NCI-H526 treated with DMSO at 0.1 percent for 48 hours (cell line): ENCODE measurements around the gene KDM5C.

ENCODE experiments used
- DNase-seq: peaks from one replicate; lab custom pipeline; 2025; lab: John Stamatoyannopoulos, UW

KDM5C gene

GRCh38 chrX:53224860-53225797 is at the start of gene KDM5C:
TSS of gene KDM5C (minus strand) at chrX:53225207. CDS start at chrX:53224889, 318 bp downstream.
- DNase-seq = peak; percentile 71

GRCh38 chrX:53272808-53273337 is 47.9 kb upstream of the KDM5C start:
- no peak for DNase-seq

- no peak for DNase-seq
These were observed 44.6 kb upstream of the KDM5C start for GRCh38 chrX:53269536-53270107.

- DNase-seq = no peak
These were observed 43.2 kb upstream of the KDM5C start for GRCh38 chrX:53268173-53268572.

GRCh38 chrX:53266914-53267313 is 41.9 kb upstream of the KDM5C start:
- no peak for DNase-seq

- DNase-seq = no peak
These were observed 41.0 kb upstream of the KDM5C start for GRCh38 chrX:53265771-53266574.

- no peak for DNase-seq
These were observed 38.6 kb upstream of the KDM5C start for GRCh38 chrX:53263597-53264094.

GRCh38 chrX:53262918-53263394 is 37.9 kb upstream of the KDM5C start:
- no peak for DNase-seq

- DNase-seq = no peak
These were observed 37.3 kb upstream of the KDM5C start for GRCh38 chrX:53262189-53262917.

- no peak for DNase-seq
These were observed 36.5 kb upstream of the KDM5C start for GRCh38 chrX:53261355-53261972.

GRCh38 chrX:53260836-53261235 is 35.8 kb upstream of the KDM5C start:
- no peak for DNase-seq

GRCh38 chrX:53257670-53258423 is 32.8 kb upstream of the KDM5C start:
- no peak for DNase-seq

GRCh38 chrX:53257166-53257565 is 32.2 kb upstream of the KDM5C start:
- DNase-seq = no peak

GRCh38 chrX:53256446-53257041 is 31.5 kb upstream of the KDM5C start:
- no peak for DNase-seq

GRCh38 chrX:53255738-53256191 is 30.8 kb upstream of the KDM5C start:
- DNase-seq = no peak

GRCh38 chrX:53254570-53255461 is 29.8 kb upstream of the KDM5C start:
- DNase-seq = no peak

GRCh38 chrX:53253293-53254020 is 28.4 kb upstream of the KDM5C start:
- no peak for DNase-seq

- no peak for DNase-seq
These were observed 26.3 kb upstream of the KDM5C start for GRCh38 chrX:53251307-53251706.
